HCT116 (cell line): ENCODE results near the gene ADD3. TPM values are rescaled to one million over a fixed set of nuclear protein-coding genes. Genes with fewer than 3 reads are reported as not detected.

Experiments
- ATAC-seq: fragments of 200-7000 bp; cut with Tn5 transposase; 2 replicates; pipeline ENCODE4 v1.9.1; 2020; ENCODE audit warnings: mild to moderate bottlenecking, moderate library complexity
- BruUV-seq: library from RNA; stranded (reverse); fragments of 400-500 nt; replicated peaks from 2 replicates; lab custom pipeline; 2021; lab: Mats Ljungman, UMichigan
- CTCF ChIA-PET: fragments of 300-600 bp; sonication (Branson Sonifier 250); formaldehyde crosslinking; loops from one replicate; lab custom pipeline; 2021; ENCODE audit warnings: antibody characterized with exemption; lab: Charles Lee
- POLR2A ChIA-PET: fragments of 300-600, 350-600 bp; sonication (Branson Sonifier 250); formaldehyde crosslinking; loops from one replicate; lab custom pipeline; 2021; ENCODE audit warnings: antibody characterized with exemption; lab: Charles Lee
- RAD21 ChIA-PET, 2 experiments: fragments of 300-600 bp; sonication (Branson Sonifier 250); formaldehyde crosslinking; loops; one replicate each; lab custom pipeline; 2023; ENCODE audit warnings: low total read pairs in 2 of 2; ENCODE audit not compliant: uncharacterized antibody in 2 of 2, unreplicated experiment in 2 of 2, low non-redundant PET in 1 of 2; lab: Charles Lee
- DNase-seq: peaks from one replicate; pipeline ENCODE4 v3.0.0-alpha.2; 2010; ENCODE audit warnings: low read depth, low spot score
- H2AFZ ChIP-seq: fragments of 200-600 bp; shearing (Covaris generic), sonication (generic); 2 replicates; pipeline ENCODE4 v1.6.1; 2017; ENCODE audit warnings: low read depth, mixed run types, mixed read lengths, antibody characterized with exemption, low read length; ENCODE audit not compliant: poor library complexity, severe bottlenecking
- H3K27ac ChIP-seq: 2 replicates; pipeline ENCODE4 v1.5.1; 2012; ENCODE audit warnings: low read depth, low read length
- H3K27me3 ChIP-seq: fragments of 200-600 bp; sonication (generic); 2 replicates; pipeline ENCODE4 v1.6.1; 2016; ENCODE audit warnings: mixed run types, low read length, mixed read lengths; ENCODE audit not compliant: insufficient read depth
- H3K36me3 ChIP-seq, 2 experiments: fragments of 200-500 bp in 1 of 2; fragments of 200-600 bp in 1 of 2; sonication (Bioruptor generic) in 1 of 2; sonication (generic) in 1 of 2; 2 replicates each; pipeline versions ENCODE4 v1.5.1 to v1.6.1; 2014 to 2016; ENCODE audit warnings: low read length in 2 of 2, inconsistent platforms in 1 of 2, mixed read lengths in 1 of 2, mixed run types in 1 of 2; ENCODE audit not compliant: insufficient read depth in 2 of 2, control insufficient read depth in 1 of 2
- H3K4me1 ChIP-seq, 2 experiments: fragments of 200-600 bp in 1 of 2; sonication (generic) in 1 of 2; 2 replicates each; pipeline versions ENCODE4 v1.5.1 to v1.6.1; 2012 to 2017; ENCODE audit warnings: low read length in 2 of 2, inconsistent platforms in 1 of 2, mild to moderate bottlenecking in 1 of 2, mixed read lengths in 1 of 2, mixed run types in 1 of 2, moderate library complexity in 1 of 2; ENCODE audit not compliant: insufficient read depth in 2 of 2, control insufficient read depth in 1 of 2
- H3K4me2 ChIP-seq: fragments of 200-600 bp; sonication (generic); 2 replicates; pipeline ENCODE4 v1.6.1; 2017; ENCODE audit warnings: mixed run types, low read length, mixed read lengths
- H3K4me3 ChIP-seq, 2 experiments: fragments of 200-600 bp in 1 of 2; sonication (generic) in 1 of 2; replicated peaks in 1 of 2; 2 replicates each; pipeline ENCODE4 v1.5.1; 2011 to 2016; ENCODE audit warnings: low read length in 2 of 2, control low read depth in 1 of 2, low read depth in 1 of 2, mild to moderate bottlenecking in 1 of 2, mixed read lengths in 1 of 2, mixed run types in 1 of 2
- H3K79me2 ChIP-seq: fragments of 200-600 bp; sonication (generic); 2 replicates; pipeline ENCODE4 v1.6.1; 2017; ENCODE audit warnings: mild to moderate bottlenecking, mixed run types, low read length, moderate library complexity, mixed read lengths; ENCODE audit not compliant: insufficient read depth
- H3K9ac ChIP-seq: fragments of 200-600 bp; sonication (generic); 2 replicates; pipeline ENCODE4 v1.6.1; 2016; ENCODE audit warnings: low read length, mixed read lengths
- H3K9me2 ChIP-seq: fragments of 200-600 bp; sonication (generic), shearing (Covaris generic); 2 replicates; pipeline ENCODE4 v1.6.1; 2017; ENCODE audit warnings: mixed run types, mild to moderate bottlenecking, moderate library complexity; ENCODE audit not compliant: insufficient read depth
- H3K9me3 ChIP-seq, 2 experiments: fragments of 200-500 bp in 1 of 2; fragments of 200-600 bp in 1 of 2; sonication (Bioruptor generic) in 1 of 2; sonication (generic) in 1 of 2; 2 replicates each; pipeline ENCODE4 v1.6.1; 2014 to 2017; ENCODE audit warnings: low read length in 2 of 2, mixed read lengths in 2 of 2, inconsistent platforms in 1 of 2, low read depth in 1 of 2, mild to moderate bottlenecking in 1 of 2, mixed run types in 1 of 2, moderate library complexity in 1 of 2; ENCODE audit not compliant: control insufficient read depth in 1 of 2, insufficient read depth in 1 of 2
- H4K20me1 ChIP-seq: fragments of 200-600 bp; sonication (generic), shearing (Covaris generic); 2 replicates; pipeline ENCODE4 v1.6.1; 2017; ENCODE audit warnings: mixed run types, mild to moderate bottlenecking, moderate library complexity; ENCODE audit not compliant: insufficient read depth
- CBX3 ChIP-seq: IDR thresholded peaks from 2 replicates; pipeline ENCODE4 v1.6.1; 2012; ENCODE audit warnings: low read depth
- EGR1 ChIP-seq: IDR thresholded peaks from 2 replicates; pipeline ENCODE4 v1.6.1; 2012; ENCODE audit warnings: low read depth
- EZH2 ChIP-seq: fragments of 200-600 bp; sonication (generic); IDR thresholded peaks from 2 replicates; pipeline ENCODE4 v1.6.1; 2017; ENCODE audit warnings: antibody characterized with exemption, mixed run types
- EZH2phosphoT487 ChIP-seq: fragments of 200-600 bp; IDR thresholded peaks from 2 replicates; pipeline ENCODE4 v1.6.1; 2018; ENCODE audit warnings: antibody characterized with exemption, borderline replicate concordance
- JUND ChIP-seq: IDR thresholded peaks from 2 replicates; pipeline ENCODE4 v1.6.1; 2012
- POLR2A ChIP-seq: IDR thresholded peaks from 2 replicates; pipeline ENCODE4 v1.7.0; 2011; ENCODE audit warnings: borderline replicate concordance; ENCODE audit not compliant: insufficient read depth, insufficient read length; ENCODE audit errors: extremely low read depth
- POLR2AphosphoS5 ChIP-seq: IDR thresholded peaks from 2 replicates; pipeline ENCODE4 v1.6.1; 2011; ENCODE audit warnings: mild to moderate bottlenecking, low read depth, low read length, moderate library complexity
- REST ChIP-seq: IDR thresholded peaks from 2 replicates; pipeline ENCODE4 v1.6.1; 2012; ENCODE audit warnings: low read depth
- SIN3A ChIP-seq: IDR thresholded peaks from 2 replicates; pipeline ENCODE4 v1.6.1; 2012; ENCODE audit warnings: low read depth
- SP1 ChIP-seq: IDR thresholded peaks from 2 replicates; pipeline ENCODE4 v1.6.1; 2012; ENCODE audit warnings: low read depth
- SRF ChIP-seq: IDR thresholded peaks from 2 replicates; pipeline ENCODE4 v1.6.1; 2012; ENCODE audit warnings: low read depth
- TCF7L2 ChIP-seq: IDR thresholded peaks from 2 replicates; pipeline ENCODE4 v1.7.0; 2011; ENCODE audit warnings: borderline replicate concordance, inconsistent platforms; ENCODE audit not compliant: insufficient read depth, insufficient read length; ENCODE audit errors: extremely low read depth
- YY1 ChIP-seq: IDR thresholded peaks from 2 replicates; pipeline ENCODE4 v1.6.1; 2011; ENCODE audit warnings: low read length, low read depth, moderate library complexity, mild to moderate bottlenecking; ENCODE audit not compliant: insufficient replicate concordance; ENCODE audit errors: extremely low read depth
- ZFX ChIP-seq: fragments of 450-650 bp; IDR thresholded peaks from 2 replicates; pipeline ENCODE4 v1.6.1; 2017
- intact Hi-C: fragments of 100-400 bp; cut with micrococcal nuclease; formaldehyde crosslinking; loops from 2 replicates; pipeline ENCODE4 v1.10.0; 2022
- total RNA-seq: library from RNA; stranded (reverse); gene quantifications from one replicate; pipeline ENCODE4 v1.2.1, GENCODE V29; 2021; ENCODE audit not compliant: unreplicated experiment
- TF ChIP-seq, protein P1 (sequence below): IDR thresholded peaks from 2 replicates; pipeline ENCODE4 v1.6.1; 2011; ENCODE audit warnings: mild to moderate bottlenecking, low read length, moderate library complexity; ENCODE audit not compliant: insufficient replicate concordance; ENCODE audit errors: extremely low read depth
- TF ChIP-seq, protein P2 (sequence below), 3 experiments: fragments of 200-600 bp in 1 of 3; sonication (generic) in 1 of 3; IDR thresholded peaks in 2 of 3; conservative IDR thresholded peaks in 1 of 3; 2 replicates each; pipeline ENCODE4 v1.5.1; 2012 to 2017; ENCODE audit warnings: low read depth in 2 of 3, low read length in 2 of 3, antibody characterized with exemption in 1 of 3, borderline replicate concordance in 1 of 3, control low read depth in 1 of 3, mild to moderate bottlenecking in 1 of 3, mixed read lengths in 1 of 3, mixed run types in 1 of 3, moderate library complexity in 1 of 3; ENCODE audit not compliant: insufficient read depth in 1 of 3
- TF ChIP-seq, protein P3 (sequence below): IDR thresholded peaks from 2 replicates; pipeline ENCODE4 v1.6.1; 2012

ADD3 gene
- total RNA-seq, 1 experiment from 2014 or later = 41.1 TPM

GRCh38 chr10:109979215-109979614, 28.6 kb upstream of the ADD3 start:
- DNase-seq (no peak), ATAC-seq (no peak)
- intact Hi-C loops = no loop called here
- TF ChIP-seq SP1 (no peak), CBX3 (no peak), EZH2phosphoT487 (no peak), SIN3A (no peak), YY1 (no peak), EZH2 (no peak), REST (no peak), SRF (no peak), EGR1 (no peak), POLR2AphosphoS5 (no peak), ZFX (no peak), JUND (no peak), TCF7L2 (no peak), POLR2A (no peak)
- TF ChIP-seq, protein P1, sequence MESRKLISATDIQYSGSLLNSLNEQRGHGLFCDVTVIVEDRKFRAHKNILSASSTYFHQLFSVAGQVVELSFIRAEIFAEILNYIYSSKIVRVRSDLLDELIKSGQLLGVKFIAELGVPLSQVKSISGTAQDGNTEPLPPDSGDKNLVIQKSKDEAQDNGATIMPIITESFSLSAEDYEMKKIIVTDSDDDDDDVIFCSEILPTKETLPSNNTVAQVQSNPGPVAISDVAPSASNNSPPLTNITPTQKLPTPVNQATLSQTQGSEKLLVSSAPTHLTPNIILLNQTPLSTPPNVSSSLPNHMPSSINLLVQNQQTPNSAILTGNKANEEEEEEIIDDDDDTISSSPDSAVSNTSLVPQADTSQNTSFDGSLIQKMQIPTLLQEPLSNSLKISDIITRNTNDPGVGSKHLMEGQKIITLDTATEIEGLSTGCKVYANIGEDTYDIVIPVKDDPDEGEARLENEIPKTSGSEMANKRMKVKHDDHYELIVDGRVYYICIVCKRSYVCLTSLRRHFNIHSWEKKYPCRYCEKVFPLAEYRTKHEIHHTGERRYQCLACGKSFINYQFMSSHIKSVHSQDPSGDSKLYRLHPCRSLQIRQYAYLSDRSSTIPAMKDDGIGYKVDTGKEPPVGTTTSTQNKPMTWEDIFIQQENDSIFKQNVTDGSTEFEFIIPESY = no peak
- TF ChIP-seq, protein P2, sequence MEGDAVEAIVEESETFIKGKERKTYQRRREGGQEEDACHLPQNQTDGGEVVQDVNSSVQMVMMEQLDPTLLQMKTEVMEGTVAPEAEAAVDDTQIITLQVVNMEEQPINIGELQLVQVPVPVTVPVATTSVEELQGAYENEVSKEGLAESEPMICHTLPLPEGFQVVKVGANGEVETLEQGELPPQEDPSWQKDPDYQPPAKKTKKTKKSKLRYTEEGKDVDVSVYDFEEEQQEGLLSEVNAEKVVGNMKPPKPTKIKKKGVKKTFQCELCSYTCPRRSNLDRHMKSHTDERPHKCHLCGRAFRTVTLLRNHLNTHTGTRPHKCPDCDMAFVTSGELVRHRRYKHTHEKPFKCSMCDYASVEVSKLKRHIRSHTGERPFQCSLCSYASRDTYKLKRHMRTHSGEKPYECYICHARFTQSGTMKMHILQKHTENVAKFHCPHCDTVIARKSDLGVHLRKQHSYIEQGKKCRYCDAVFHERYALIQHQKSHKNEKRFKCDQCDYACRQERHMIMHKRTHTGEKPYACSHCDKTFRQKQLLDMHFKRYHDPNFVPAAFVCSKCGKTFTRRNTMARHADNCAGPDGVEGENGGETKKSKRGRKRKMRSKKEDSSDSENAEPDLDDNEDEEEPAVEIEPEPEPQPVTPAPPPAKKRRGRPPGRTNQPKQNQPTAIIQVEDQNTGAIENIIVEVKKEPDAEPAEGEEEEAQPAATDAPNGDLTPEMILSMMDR (IDR thresholded peaks at IDR 0.05 in 2 of 3, conservative IDR thresholded peaks at IDR 0.05 in 1 of 3; ENCODE audit: borderline replicate concordance in 1 of 3, insufficient read depth in 1 of 3, low read depth in 2 of 3, low read length in 2 of 3) = no peak
- TF ChIP-seq, protein P3, sequence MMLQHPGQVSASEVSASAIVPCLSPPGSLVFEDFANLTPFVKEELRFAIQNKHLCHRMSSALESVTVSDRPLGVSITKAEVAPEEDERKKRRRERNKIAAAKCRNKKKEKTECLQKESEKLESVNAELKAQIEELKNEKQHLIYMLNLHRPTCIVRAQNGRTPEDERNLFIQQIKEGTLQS = no peak
- H3K27me3 ChIP-seq = 0 out of 2 replicates have a peak, but pooled peaks cover 5% of the 10 kb centered on the region
- no peak overlapping the region for H3K9ac ChIP-seq
- no peak overlapping the region for H3K4me2 ChIP-seq
- no peak overlapping the region for H3K27ac ChIP-seq
- no TSS peak for BruUV-seq
- H3K9me2 ChIP-seq = no peaks in the 10 kb centered on the region; the same call in 1 of the 2 replicates
- no peak overlapping the region for H3K4me3 ChIP-seq
- ChIA-PET RAD21 (no interaction called here), POLR2A (no interaction called here), CTCF (interaction anchor here (0.9 to 3.7 kb wide), 11 partner anchors 9 to 245 kb away, joined by 3 to 24 read pairs (median 5); no protein-coding TSS in a partner anchor)
- no peaks in the 10 kb centered on the region for H3K9me3 ChIP-seq
- H2AFZ ChIP-seq = no peak overlapping the region
- H3K36me3 ChIP-seq = no peaks in the 10 kb centered on the region
- no peaks in the 10 kb centered on the region for H3K4me1 ChIP-seq
- no peaks in the 10 kb centered on the region for H3K79me2 ChIP-seq
- H4K20me1 ChIP-seq = no peaks in the 10 kb centered on the region
